SKM-1 treated with dmso at 0.1 percent for 144 hours (cell line): ENCODE data around the gene RALGPS1.

ENCODE experiments used
- DNase-seq: peaks from one replicate; lab custom pipeline; 2025; ENCODE audit not compliant: unreplicated experiment; lab: John Stamatoyannopoulos, UW

RALGPS1 gene

GRCh38 chr9:126904586-126904985 is 10.0 kb upstream of the RALGPS1 start:
- no peak for DNase-seq

- no peak for DNase-seq
Measured at GRCh38 chr9:126906091-126906490, 8.5 kb upstream of the RALGPS1 start.

- DNase-seq: no peak
Measured at GRCh38 chr9:126907058-126907457, 7.5 kb upstream of the RALGPS1 start.

- DNase-seq: no peak
Measured at GRCh38 chr9:126915281-126915816, 767 bp downstream of the RALGPS1 start.

- DNase-seq: no peak
Measured at GRCh38 chr9:126915846-126916543, 1.4 kb downstream of the RALGPS1 start.

GRCh38 chr9:126916909-126917308 is 2.3 kb downstream of the RALGPS1 start:
- no peak for DNase-seq

- no peak for DNase-seq
Measured at GRCh38 chr9:126919193-126919592, 4.6 kb downstream of the RALGPS1 start.

- no peak for DNase-seq
Measured at GRCh38 chr9:126925876-126926275, 11.3 kb downstream of the RALGPS1 start.

- no peak for DNase-seq
Measured at GRCh38 chr9:126926364-126926763, 11.8 kb downstream of the RALGPS1 start.

GRCh38 chr9:126927419-126927818 is 12.8 kb downstream of the RALGPS1 start:
- DNase-seq: no peak

GRCh38 chr9:126932871-126933321 is 18.3 kb downstream of the RALGPS1 start:
- DNase-seq: no peak

- DNase-seq: no peak
Measured at GRCh38 chr9:126933334-126933980, 18.9 kb downstream of the RALGPS1 start.

- no peak for DNase-seq
Measured at GRCh38 chr9:126934441-126934840, 19.9 kb downstream of the RALGPS1 start.

GRCh38 chr9:126935630-126936029 is 21.0 kb downstream of the RALGPS1 start:
- no peak for DNase-seq

GRCh38 chr9:126937444-126937843 is 22.9 kb downstream of the RALGPS1 start:
- DNase-seq: no peak

- DNase-seq: no peak
Measured at GRCh38 chr9:126938327-126938726, 23.7 kb downstream of the RALGPS1 start.

- DNase-seq: no peak
Measured at GRCh38 chr9:126939821-126940221, 25.2 kb downstream of the RALGPS1 start.

- DNase-seq: no peak
Measured at GRCh38 chr9:126942399-126942798, 27.8 kb downstream of the RALGPS1 start.

- DNase-seq: peak; percentile 36
Measured at GRCh38 chr9:126945682-126946081, 31.1 kb downstream of the RALGPS1 start.

- DNase-seq: no peak
Measured at GRCh38 chr9:126947529-126947928, 32.9 kb downstream of the RALGPS1 start.

GRCh38 chr9:126952205-126952977 is 37.8 kb downstream of the RALGPS1 start:
- no peak for DNase-seq
